IMR-90 (cell line): ENCODE measurements around the gene ARGLU1. TPM values are rescaled to one million over a fixed set of nuclear protein-coding genes. Genes with fewer than 3 reads are reported as not detected.

Source experiments
- ATAC-seq: fragments of 200-7000 bp; cut with Tn5 transposase; 2 replicates; pipeline ENCODE4 v1.9.1; 2020; ENCODE audit warnings: low read depth, mild to moderate bottlenecking, moderate library complexity
- BruUV-seq: library from RNA; stranded (reverse); fragments of 400-500 nt; replicated peaks from 2 replicates; lab custom pipeline; 2021; lab: Mats Ljungman, UMichigan
- CTCF ChIA-PET: fragments of 300-600 bp; formaldehyde crosslinking; extraction: SDS; loops from one replicate; lab custom pipeline; 2021; ENCODE audit warnings: antibody characterized with exemption; lab: Yijun Ruan, JAX
- POLR2A ChIA-PET: fragments of 300-600 bp; sonication (Branson Sonifier 250); formaldehyde crosslinking; loops from one replicate; lab custom pipeline; 2022; ENCODE audit warnings: antibody characterized with exemption; ENCODE audit not compliant: unreplicated experiment; lab: Charles Lee
- DNase-seq: peaks from one replicate; pipeline ENCODE4 v3.0.0; 2013
- H2AFZ ChIP-seq: replicated peaks from 2 replicates; pipeline ENCODE3; 2013; ENCODE audit warnings: low read length, mild to moderate bottlenecking; ENCODE audit not compliant: poor library complexity
- H2AK5ac ChIP-seq: 2 replicates; pipeline ENCODE4 v1.6.1; 2013; ENCODE audit warnings: low read depth, low read length, inconsistent platforms
- H2AK9ac ChIP-seq: replicated peaks from 2 replicates; pipeline ENCODE3; 2013; ENCODE audit warnings: mild to moderate bottlenecking, low read depth, low read length, moderate library complexity; ENCODE audit not compliant: poor library complexity
- H2BK120ac ChIP-seq: 2 replicates; pipeline ENCODE4 v1.6.1; 2013; ENCODE audit warnings: low read depth, low read length, inconsistent platforms
- H2BK15ac ChIP-seq: 3 replicates; pipeline ENCODE4 v1.6.1; 2013; ENCODE audit warnings: low read depth, low read length, inconsistent platforms
- H2BK20ac ChIP-seq: 2 replicates; pipeline ENCODE4 v1.6.1; 2013; ENCODE audit warnings: low read depth, mild to moderate bottlenecking, inconsistent platforms, low read length, moderate library complexity
- H2BK5ac ChIP-seq: 2 replicates; pipeline ENCODE4 v1.6.1; 2013; ENCODE audit warnings: mild to moderate bottlenecking, low read depth, low read length, inconsistent platforms; ENCODE audit not compliant: poor library complexity, severe bottlenecking
- H3K14ac ChIP-seq: replicated peaks from 2 replicates; pipeline ENCODE4 v1.6.1; 2013; ENCODE audit warnings: low read depth, low read length, inconsistent platforms
- H3K18ac ChIP-seq: 2 replicates; pipeline ENCODE4 v1.6.1; 2013; ENCODE audit warnings: low read depth, low read length, control low read depth
- H3K23ac ChIP-seq: 2 replicates; pipeline ENCODE4 v1.6.1; 2013; ENCODE audit warnings: low read depth, low read length, inconsistent platforms
- H3K27ac ChIP-seq: 2 replicates; pipeline ENCODE4 v1.5.1; 2013; ENCODE audit warnings: mild to moderate bottlenecking, control low read depth, low read length; ENCODE audit not compliant: insufficient read depth
- H3K27me3 ChIP-seq: 2 replicates; pipeline ENCODE4 v1.6.1; 2013; ENCODE audit warnings: low read length; ENCODE audit not compliant: control insufficient read depth, insufficient read depth
- H3K36me3 ChIP-seq: 2 replicates; pipeline ENCODE4 v1.6.1; 2013; ENCODE audit warnings: low read length, mixed read lengths; ENCODE audit not compliant: control insufficient read depth, insufficient read depth
- H3K4ac ChIP-seq: 2 replicates; pipeline ENCODE4 v1.6.1; 2013; ENCODE audit warnings: low read depth, low read length, inconsistent platforms
- H3K4me1 ChIP-seq: 2 replicates; pipeline ENCODE4 v1.6.1; 2013; ENCODE audit warnings: low read length, mixed read lengths; ENCODE audit not compliant: control insufficient read depth, insufficient read depth
- H3K4me2 ChIP-seq: 2 replicates; pipeline ENCODE4 v1.6.1; 2013; ENCODE audit warnings: low read depth, mild to moderate bottlenecking, control low read depth, low read length, moderate library complexity
- H3K4me3 ChIP-seq: 2 replicates; pipeline ENCODE4 v1.5.1; 2013; ENCODE audit warnings: low read depth, mild to moderate bottlenecking, control low read depth, low read length, moderate library complexity; ENCODE audit not compliant: insufficient read depth
- H3K56ac ChIP-seq: 2 replicates; pipeline ENCODE4 v1.6.1; 2013; ENCODE audit warnings: low read length, inconsistent platforms; ENCODE audit not compliant: insufficient read depth; ENCODE audit errors: extremely low read depth
- H3K79me1 ChIP-seq, 2 experiments: 2 replicates each; pipeline ENCODE4 v1.6.1; 2013; ENCODE audit warnings: low read length in 2 of 2, inconsistent platforms in 1 of 2, low read depth in 1 of 2
- H3K9ac ChIP-seq: 2 replicates; pipeline ENCODE4 v1.6.1; 2013; ENCODE audit warnings: low read depth, low read length, control low read depth
- H3K9me1 ChIP-seq: 2 replicates; pipeline ENCODE4 v1.6.1; 2013; ENCODE audit warnings: low read length, inconsistent platforms; ENCODE audit not compliant: insufficient read depth
- H3K9me3 ChIP-seq: 2 replicates; pipeline ENCODE4 v1.6.1; 2013; ENCODE audit warnings: low read length; ENCODE audit not compliant: control insufficient read depth, insufficient read depth
- H4K20me1 ChIP-seq: 2 replicates; pipeline ENCODE4 v1.6.1; 2013; ENCODE audit warnings: low read length, inconsistent platforms; ENCODE audit not compliant: insufficient read depth
- H4K5ac ChIP-seq: 2 replicates; pipeline ENCODE4 v1.6.1; 2013; ENCODE audit warnings: mild to moderate bottlenecking, low read depth, low read length, control low read depth
- H4K8ac ChIP-seq, 2 experiments: 2 replicates each; pipeline ENCODE4 v1.6.1; 2013; ENCODE audit warnings: low read depth in 2 of 2, low read length in 2 of 2, control low read depth in 1 of 2, inconsistent platforms in 1 of 2
- H4K91ac ChIP-seq: 2 replicates; pipeline ENCODE4 v1.6.1; 2013; ENCODE audit warnings: low read depth, low read length, inconsistent platforms; ENCODE audit not compliant: insufficient read depth
- BHLHE40 ChIP-seq: fragments of 150-350 bp; IDR thresholded peaks from 2 replicates; pipeline ENCODE4 v1.6.1; 2016; ENCODE audit warnings: mild to moderate bottlenecking, low read depth, low read length
- CEBPB ChIP-seq: IDR thresholded peaks from 2 replicates; pipeline ENCODE4 v1.6.1; 2012; ENCODE audit warnings: low read depth, low read length, improper control_type of control experiment
- CTCF ChIP-seq: conservative IDR thresholded peaks from 2 replicates; pipeline ENCODE4 v1.5.1; 2012; ENCODE audit warnings: mild to moderate bottlenecking, low read depth, low read length, improper control_type of control experiment
- ELK1 ChIP-seq: fragments of 150-350 bp; IDR thresholded peaks from 2 replicates; pipeline ENCODE4 v1.6.1; 2016; ENCODE audit warnings: low read depth, mild to moderate bottlenecking, low read length, moderate library complexity, borderline replicate concordance
- MAFK ChIP-seq: IDR thresholded peaks from 2 replicates; pipeline ENCODE4 v1.6.1; 2012; ENCODE audit warnings: low read depth, low read length, improper control_type of control experiment
- MAZ ChIP-seq: IDR thresholded peaks from 2 replicates; pipeline ENCODE4 v1.6.1; 2012; ENCODE audit warnings: low read depth, mild to moderate bottlenecking, low read length, improper control_type of control experiment, moderate library complexity, borderline replicate concordance
- NFE2L2 ChIP-seq: fragments of 150-350 bp; IDR thresholded peaks from 2 replicates; pipeline ENCODE4 v1.6.1; 2016; ENCODE audit warnings: low read depth, mild to moderate bottlenecking, low read length
- RAD21 ChIP-seq: IDR thresholded peaks from 2 replicates; pipeline ENCODE4 v1.6.1; 2012; ENCODE audit warnings: low read length, improper control_type of control experiment
- RCOR1 ChIP-seq: IDR thresholded peaks from 2 replicates; pipeline ENCODE4 v1.6.1; 2012; ENCODE audit warnings: mild to moderate bottlenecking, low read length, improper control_type of control experiment; ENCODE audit not compliant: insufficient replicate concordance
- RFX5 ChIP-seq: IDR thresholded peaks from 2 replicates; pipeline ENCODE4 v1.8.0; 2012; ENCODE audit warnings: low read depth, mild to moderate bottlenecking, low read length, moderate library complexity
- SMC3 ChIP-seq: fragments of 150-350 bp; IDR thresholded peaks from 2 replicates; pipeline ENCODE4 v1.6.1; 2016; ENCODE audit warnings: low read depth, mild to moderate bottlenecking, antibody characterized with exemption, low read length, moderate library complexity
- USF2 ChIP-seq: fragments of 150-350 bp; IDR thresholded peaks from 2 replicates; pipeline ENCODE4 v1.6.1; 2017; ENCODE audit warnings: mild to moderate bottlenecking, antibody characterized with exemption, low read length, low read depth
- WGBS, 2 experiments: methylation state at CpG; one replicate each; pipeline versions ENCODE4 v1.1.5 to v1.1.7; 2013; ENCODE audit warnings: missing lambda C conversion rate in 2 of 2; ENCODE audit not compliant: insufficient read length in 1 of 2; ENCODE audit errors: extremely low coverage in 2 of 2; 5-methylcytosine and 5-hydroxymethylcytosine counted together
- dilution Hi-C: fragments of 300-500 bp; cut with HindIII; formaldehyde crosslinking; loops from one replicate; pipeline ENCODE4 v1.14.3; 2018; ENCODE audit warnings: low sequenced_read_pairs; ENCODE audit not compliant: unreplicated experiment
- in situ Hi-C: fragments of 300-500 bp; cut with MboI; formaldehyde crosslinking; loops from 3 replicates; pipeline ENCODE4 v1.14.3; 2019; ENCODE audit warnings: low sequenced_read_pairs, inconsistent platforms, mixed read lengths
- intact Hi-C: fragments of 100-400 bp; cut with micrococcal nuclease; formaldehyde crosslinking; loops from 2 replicates; pipeline ENCODE4 v1.10.0; 2022
- polyA plus RNA-seq, 3 experiments: library from polyadenylated mRNA; depleted of rRNA; stranded (reverse); fragments of >200 nt; gene quantifications; 2 replicates each; pipeline ENCODE4 v1.2.3, GENCODE V29; 2012; ENCODE audit warnings: low replicate concordance in 1 of 3
- total RNA-seq: library from RNA; depleted of rRNA; stranded (reverse); fragments of >200 nt; gene quantifications from 2 replicates; pipeline ENCODE4 v1.2.3, GENCODE V29; 2012

ARGLU1 gene
- total and polyA plus RNA-seq, 2 of the 4 experiments (the other 2 are of a cell fraction), result 11.1 to 51.4 TPM

GRCh38 chr13:106536244-106537034 is 31.5 kb downstream of the ARGLU1 start:
- Histone ChIP-seq H3K4ac (no peak overlapping the region), H3K4me3 (peak overlapping the region; percentile 47), H4K8ac (no peak overlapping the region), H2AFZ (peak overlapping the region; percentile 90), H4K20me1 (no peaks in the 10 kb centered on the region; the same call in none of the 2 replicates), H2AK5ac (no peak overlapping the region), H3K14ac (no peak overlapping the region), H4K5ac (no peak overlapping the region), H3K36me3 (no peaks in the 10 kb centered on the region), H2BK5ac (no peak overlapping the region), H3K23ac (no peak overlapping the region), H3K9ac (no peak overlapping the region), H3K18ac (no peak overlapping the region), H2BK120ac (no peak overlapping the region), H3K27me3 (no peaks in the 10 kb centered on the region), H3K9me3 (no peaks in the 10 kb centered on the region), H4K91ac (no peak overlapping the region), H3K27ac (no peak overlapping the region), H2BK20ac (no peak overlapping the region), H3K4me1 (peaks cover 4% of the 10 kb centered on the region; the same call in 1 of the 2 replicates), H2BK15ac (no peak overlapping the region), H3K4me2 (peak overlapping the region; percentile 86), H3K56ac (no peak overlapping the region), H3K9me1 (no peaks in the 10 kb centered on the region), H2AK9ac (peak overlapping the region; percentile 66), H3K79me1 (peaks cover 8 to 23% of the 10 kb centered on the region in 2 experiments; a peak in 3 of 4 replicates)
- DNase-seq, result peak; percentile 83
- CTCF ChIA-PET, result interaction anchor here (0.6 to 1.3 kb wide), 9 partner anchors 22 to 1965 kb away, joined by 3 to 5 read pairs (median 3); no protein-coding TSS in a partner anchor
- WGBS, 2 experiments, result 0% methylated on average over 5 of the region's 50 CpGs; no CpG with 5 or more reads in 1 of the 2 experiments
- intact Hi-C loops, result loop anchor here (1.0 to 10.0 kb wide), 2 partner anchors 84 to 1092 kb away; no protein-coding TSS in a partner anchor
- BruUV-seq, result no TSS peak
- ATAC-seq, result peak; percentile 22
- in situ Hi-C loops, result loop anchor here (10.0 to 25.0 kb wide), 4 partner anchors 1099 to 1962 kb away; no protein-coding TSS in a partner anchor
- TF ChIP-seq MAFK (no peak), BHLHE40 (no peak), NFE2L2 (no peak), USF2 (no peak), SMC3 (peak; percentile 84), CEBPB (no peak), CTCF (peak; percentile 96), RFX5 (no peak), MAZ (no peak), RCOR1 (peak; percentile 35), ELK1 (no peak), RAD21 (peak; percentile 93)
- POLR2A ChIA-PET, result interaction anchor here (0.5 to 0.6 kb wide), 2 partner anchors 1283 to 1793 kb away, joined by 3 read pairs; no protein-coding TSS in a partner anchor
- dilution Hi-C loops, result no loop called here
